ENCODE measurements around the gene SFTPD. TPM values are rescaled to one million over a fixed set of nuclear protein-coding genes. Genes with fewer than 3 reads are reported as not detected.

The SFTPD gene
- total and polyA plus RNA-seq, 10 of the 15 experiments (the other 5 are each of a cell fraction or from before 2014, with no cell fraction given), result 0.31 TPM; not detected in 9

GRCh38 chr10:79941585-79942210, 7.2 kb downstream of the SFTPD start (continued):
- no peak for TF ChIP-seq REST (IDR thresholded peaks at IDR 0.05; ENCODE audit: low read depth, low read length)
- no peak for TF ChIP-seq PRDM15 (CRISPR knock-in tag; IDR thresholded peaks at IDR 0.05)
- TF ChIP-seq RELA (IDR thresholded peaks at IDR 0.05; ENCODE audit: borderline replicate concordance, partially characterized antibody), result no peak
- no peak for TF ChIP-seq SIN3A (IDR thresholded peaks at IDR 0.05; ENCODE audit: low read depth, low read length)
- TF ChIP-seq STAT3 (IDR thresholded peaks at IDR 0.05; ENCODE audit: low read depth, low read length), result no peak
- no peak for TF ChIP-seq RAD21 (IDR thresholded peaks at IDR 0.05; ENCODE audit: insufficient read depth, low read depth, low read length)
- no peak for TF ChIP-seq NR2C1 (IDR thresholded peaks at IDR 0.05)
- TF ChIP-seq IRF5 (IDR thresholded peaks at IDR 0.05; ENCODE audit: borderline replicate concordance), result no peak
- no peak for TF ChIP-seq RBBP5 (conservative IDR thresholded peaks at IDR 0.05)
